Measurements from ENCODE around the gene KNDC1.

DNA sequence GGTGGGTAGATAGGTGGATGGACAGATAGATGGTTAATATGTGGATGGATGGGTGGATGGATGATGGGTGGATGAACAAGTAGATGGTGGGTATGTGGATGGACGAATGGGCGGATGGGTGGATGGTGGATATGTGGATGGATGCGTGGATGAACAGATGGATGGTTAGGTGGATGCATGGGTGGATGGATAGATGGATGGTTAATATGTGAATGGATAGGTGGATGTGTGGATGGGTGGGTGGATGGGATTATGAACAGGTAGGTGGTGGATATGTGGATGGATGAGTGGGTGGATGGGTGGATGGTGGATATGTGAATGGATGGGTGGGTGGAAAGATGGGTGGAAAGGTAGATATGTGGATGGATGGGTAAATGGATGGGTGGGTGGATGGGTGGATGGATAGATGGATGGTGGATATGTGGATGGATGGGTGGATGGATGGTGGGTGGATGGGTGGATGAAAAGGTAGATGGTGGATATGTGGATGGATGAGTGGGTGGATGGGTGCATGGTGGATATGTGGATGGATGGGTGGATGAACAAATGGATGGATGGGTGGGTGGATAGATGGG, 14.8 kb downstream of the KNDC1 start:
- TF ChIP-seq, protein P1, sequence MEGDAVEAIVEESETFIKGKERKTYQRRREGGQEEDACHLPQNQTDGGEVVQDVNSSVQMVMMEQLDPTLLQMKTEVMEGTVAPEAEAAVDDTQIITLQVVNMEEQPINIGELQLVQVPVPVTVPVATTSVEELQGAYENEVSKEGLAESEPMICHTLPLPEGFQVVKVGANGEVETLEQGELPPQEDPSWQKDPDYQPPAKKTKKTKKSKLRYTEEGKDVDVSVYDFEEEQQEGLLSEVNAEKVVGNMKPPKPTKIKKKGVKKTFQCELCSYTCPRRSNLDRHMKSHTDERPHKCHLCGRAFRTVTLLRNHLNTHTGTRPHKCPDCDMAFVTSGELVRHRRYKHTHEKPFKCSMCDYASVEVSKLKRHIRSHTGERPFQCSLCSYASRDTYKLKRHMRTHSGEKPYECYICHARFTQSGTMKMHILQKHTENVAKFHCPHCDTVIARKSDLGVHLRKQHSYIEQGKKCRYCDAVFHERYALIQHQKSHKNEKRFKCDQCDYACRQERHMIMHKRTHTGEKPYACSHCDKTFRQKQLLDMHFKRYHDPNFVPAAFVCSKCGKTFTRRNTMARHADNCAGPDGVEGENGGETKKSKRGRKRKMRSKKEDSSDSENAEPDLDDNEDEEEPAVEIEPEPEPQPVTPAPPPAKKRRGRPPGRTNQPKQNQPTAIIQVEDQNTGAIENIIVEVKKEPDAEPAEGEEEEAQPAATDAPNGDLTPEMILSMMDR (IDR thresholded peaks at IDR 0.05; ENCODE audit: low read depth, low read length) = no peak
- TF ChIP-seq EZH2phosphoT487 (IDR thresholded peaks at IDR 0.05; ENCODE audit: low read depth) = no peak
